GM15510 (cell line): ENCODE measurements around the gene SMCP.

ENCODE experiments used
- POLR2A ChIP-seq: IDR thresholded peaks from 3 replicates; pipeline ENCODE4 v1.6.1; 2011; ENCODE audit warnings: borderline replicate concordance; ENCODE audit not compliant: insufficient read length; ENCODE audit errors: extremely low read depth

SMCP gene

GRCh38 chr1:152879559-152880198, 1.6 kb downstream of the SMCP start:
- no peak for TF ChIP-seq POLR2A

- TF ChIP-seq POLR2A, result no peak
These were observed 2.2 kb downstream of the SMCP start for GRCh38 chr1:152880316-152880715.

GRCh38 chr1:152880907-152881306, 2.8 kb downstream of the SMCP start:
- no peak for TF ChIP-seq POLR2A

GRCh38 chr1:152884085-152884484, 6.0 kb downstream of the SMCP start:
- no peak for TF ChIP-seq POLR2A

GRCh38 chr1:152884506-152884905, 6.4 kb downstream of the SMCP start:
- TF ChIP-seq POLR2A, result no peak

GRCh38 chr1:152884966-152885624, 7.0 kb downstream of the SMCP start:
- no peak for TF ChIP-seq POLR2A

- TF ChIP-seq POLR2A, result no peak
These were observed 8.0 kb downstream of the SMCP start for GRCh38 chr1:152886085-152886484.

GRCh38 chr1:152886758-152887409, 8.8 kb downstream of the SMCP start:
- TF ChIP-seq POLR2A, result no peak

GRCh38 chr1:152888126-152888525, 10.0 kb downstream of the SMCP start:
- no peak for TF ChIP-seq POLR2A

GRCh38 chr1:152899027-152899426, 20.9 kb downstream of the SMCP start:
- TF ChIP-seq POLR2A, result no peak

- no peak for TF ChIP-seq POLR2A
These were observed 21.8 kb downstream of the SMCP start for GRCh38 chr1:152899883-152900282.

- no peak for TF ChIP-seq POLR2A
These were observed 23.5 kb downstream of the SMCP start for GRCh38 chr1:152901631-152902030.

GRCh38 chr1:152902636-152903035, 24.5 kb downstream of the SMCP start:
- TF ChIP-seq POLR2A, result no peak

GRCh38 chr1:152904688-152905440, 26.7 kb downstream of the SMCP start:
- no peak for TF ChIP-seq POLR2A

GRCh38 chr1:152906023-152906565, 28.0 kb downstream of the SMCP start:
- no peak for TF ChIP-seq POLR2A
